Trophoblast cell (in vitro differentiated cells and primary cell): Measurements from ENCODE around the gene SYNJ2.
A peak's percentile ranks its signal among the peaks of the same experiment; 100 is the strongest.
"Not testable (repeated sequence)": the region's sequence is repeated elsewhere in the genome, so short reads cannot be mapped to it uniquely, and the experiment has no call there.

ENCODE experiments used
- DNase-seq, 2 donors: peaks; one replicate each; pipeline ENCODE4 v3.0.0-alpha.2; 2016
- H2AFZ ChIP-seq: 2 replicates; pipeline ENCODE4 v1.6.1; 2013; ENCODE audit warnings: low read length, moderate library complexity, mild to moderate bottlenecking; ENCODE audit not compliant: insufficient read depth, poor library complexity
- H2AK5ac ChIP-seq: 2 replicates; pipeline ENCODE4 v1.6.1; 2013; ENCODE audit warnings: mild to moderate bottlenecking, low read length
- H2BK120ac ChIP-seq: 2 replicates; pipeline ENCODE4 v1.6.1; 2013; ENCODE audit warnings: low read length, mild to moderate bottlenecking, moderate library complexity; ENCODE audit not compliant: insufficient read depth, poor library complexity
- H2BK12ac ChIP-seq: 2 replicates; pipeline ENCODE4 v1.6.1; 2013; ENCODE audit warnings: mild to moderate bottlenecking, low read length, moderate library complexity
- H2BK5ac ChIP-seq: 2 replicates; pipeline ENCODE4 v1.6.1; 2013; ENCODE audit warnings: low read length, low read depth, moderate library complexity, mild to moderate bottlenecking; ENCODE audit not compliant: poor library complexity
- H3K14ac ChIP-seq: 2 replicates; pipeline ENCODE4 v1.6.1; 2013; ENCODE audit warnings: mild to moderate bottlenecking, low read length
- H3K18ac ChIP-seq: 2 replicates; pipeline ENCODE4 v1.6.1; 2013; ENCODE audit warnings: mild to moderate bottlenecking, low read length
- H3K23ac ChIP-seq: 2 replicates; pipeline ENCODE4 v1.6.1; 2013; ENCODE audit warnings: low read length
- H3K27ac ChIP-seq: 2 replicates; pipeline ENCODE4 v1.5.1; 2013; ENCODE audit warnings: low read depth, mild to moderate bottlenecking, inconsistent platforms, low read length, moderate library complexity
- H3K27me3 ChIP-seq: 2 replicates; pipeline ENCODE4 v1.6.1; 2013; ENCODE audit warnings: inconsistent platforms, mild to moderate bottlenecking, low read length, moderate library complexity; ENCODE audit not compliant: insufficient read depth
- H3K36me3 ChIP-seq, 2 experiments: 1 replicate in 1 of 2; 2 replicates in 1 of 2; pipeline ENCODE4 v1.6.1; 2013; ENCODE audit warnings: low read length in 2 of 2, mild to moderate bottlenecking in 2 of 2, moderate library complexity in 1 of 2; ENCODE audit not compliant: insufficient read depth in 2 of 2, control insufficient read depth in 1 of 2
- H3K4ac ChIP-seq: 2 replicates; pipeline ENCODE4 v1.6.1; 2013; ENCODE audit warnings: low read depth, mild to moderate bottlenecking, low read length, moderate library complexity
- H3K4me1 ChIP-seq, 2 experiments: 1 replicate in 1 of 2; 2 replicates in 1 of 2; pipeline ENCODE4 v1.6.1; 2013; ENCODE audit warnings: low read length in 2 of 2, mild to moderate bottlenecking in 2 of 2, moderate library complexity in 1 of 2; ENCODE audit not compliant: insufficient read depth in 2 of 2, control insufficient read depth in 1 of 2
- H3K4me2 ChIP-seq: 2 replicates; pipeline ENCODE4 v1.6.1; 2013; ENCODE audit warnings: inconsistent platforms, mild to moderate bottlenecking, low read length, moderate library complexity
- H3K4me3 ChIP-seq: 2 replicates; pipeline ENCODE4 v1.5.1; 2013; ENCODE audit warnings: mild to moderate bottlenecking, low read depth, low read length, inconsistent platforms
- H3K79me1 ChIP-seq: one replicate; pipeline ENCODE4 v1.6.1; 2013; ENCODE audit warnings: low read length
- H3K79me2 ChIP-seq: 2 replicates; pipeline ENCODE4 v1.6.1; 2013; ENCODE audit warnings: low read length, mild to moderate bottlenecking; ENCODE audit not compliant: control insufficient read depth, insufficient read depth, poor library complexity
- H3K9ac ChIP-seq: 2 replicates; pipeline ENCODE4 v1.6.1; 2013; ENCODE audit warnings: mild to moderate bottlenecking, low read length
- H3K9me3 ChIP-seq: 2 replicates; pipeline ENCODE4 v1.6.1; 2013; ENCODE audit warnings: low read depth, mild to moderate bottlenecking, control low read depth, inconsistent platforms, low read length; ENCODE audit not compliant: insufficient read depth
- H4K12ac ChIP-seq: 2 replicates; pipeline ENCODE4 v1.6.1; 2013; ENCODE audit warnings: low read depth, mild to moderate bottlenecking, low read length, moderate library complexity
- H4K8ac ChIP-seq: 2 replicates; pipeline ENCODE4 v1.6.1; 2013; ENCODE audit warnings: low read depth, mild to moderate bottlenecking, low read length, moderate library complexity
- H4K91ac ChIP-seq: one replicate; pipeline ENCODE4 v1.6.1; 2013; ENCODE audit warnings: low read depth, mild to moderate bottlenecking, low read length, moderate library complexity
- WGBS: extraction: QIAGEN DNeasy Blood & Tissue Kit; methylation state at CpG from one replicate; pipeline ENCODE4 v1.1.7; 2013; ENCODE audit warnings: missing lambda C conversion rate; ENCODE audit not compliant: insufficient read length, insufficient coverage; ENCODE audit errors: extremely low coverage; 5-methylcytosine and 5-hydroxymethylcytosine counted together

Gene SYNJ2

DNA sequence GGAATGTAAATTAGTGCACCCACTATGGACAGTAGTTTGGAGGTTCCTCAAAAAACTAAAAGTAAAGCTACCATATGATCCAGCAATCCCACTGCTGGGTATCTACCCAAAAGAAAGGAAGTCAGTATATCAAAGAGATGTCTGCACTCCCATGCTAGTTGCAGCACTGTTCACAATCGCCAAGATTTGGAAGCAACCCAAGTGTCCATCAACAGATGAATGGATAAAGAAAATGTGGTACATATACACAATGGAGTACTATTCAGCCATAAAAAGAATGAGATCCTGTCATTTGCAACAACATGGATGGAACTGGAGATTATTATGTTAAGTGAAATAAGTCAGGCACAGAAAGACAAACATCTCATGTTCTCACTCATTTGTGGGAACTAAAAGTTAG lies 30.8 kb upstream of the SYNJ2 start:
- H4K91ac ChIP-seq, H3K4me3 ChIP-seq, H4K8ac ChIP-seq, H3K36me3 ChIP-seq, H3K9me3 ChIP-seq, H4K12ac ChIP-seq, H3K27me3 ChIP-seq, H2AK5ac ChIP-seq, H2AFZ ChIP-seq, H2BK5ac ChIP-seq, H3K4me2 ChIP-seq, H3K14ac ChIP-seq, H2BK120ac ChIP-seq, H3K23ac ChIP-seq, H3K9ac ChIP-seq, DNase-seq, H3K79me1 ChIP-seq, H3K4ac ChIP-seq, H3K18ac ChIP-seq, H2BK12ac ChIP-seq, H3K79me2 ChIP-seq, H3K4me1 ChIP-seq, H3K27ac ChIP-seq: not testable (repeated sequence)
- no CpG with 5 or more reads among the region's 1 CpG for WGBS

DNA sequence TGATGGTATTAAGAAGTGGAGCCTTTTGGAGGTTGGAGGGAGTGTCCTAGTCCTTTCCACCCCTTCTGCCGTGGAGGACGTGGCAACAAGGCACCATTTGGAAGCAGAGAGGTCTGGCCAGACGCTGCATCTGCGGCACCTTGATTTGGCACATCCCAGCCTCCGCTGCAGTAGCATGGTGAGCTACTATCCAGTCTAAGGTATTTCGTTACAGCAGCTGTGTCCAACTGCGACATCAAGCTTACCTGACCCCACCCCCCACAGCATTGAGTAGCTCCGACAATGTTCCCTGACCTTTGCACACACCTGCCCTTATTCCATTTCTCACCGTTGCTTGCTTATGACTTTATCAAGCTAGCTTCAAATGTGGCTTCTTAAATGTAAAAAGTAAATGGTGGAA lies 29.8 kb upstream of the SYNJ2 start:
- H3K79me2 ChIP-seq = no peaks in the 10 kb centered on the region
- no peak overlapping the region for H3K14ac ChIP-seq
- no peak overlapping the region for H2BK12ac ChIP-seq
- WGBS = no CpG with 5 or more reads among the region's 9 CpGs
- H2BK120ac ChIP-seq = no peak overlapping the region
- no peak overlapping the region for H3K27ac ChIP-seq
- H3K4me1 ChIP-seq = no peaks in the 10 kb centered on the region
- H3K36me3 ChIP-seq = peaks cover 0 to 2% of the 10 kb centered on the region in 2 experiments
- no peaks in the 10 kb centered on the region for H3K27me3 ChIP-seq
- no peak overlapping the region for H2AFZ ChIP-seq
- H3K4me3 ChIP-seq = no peak overlapping the region
- no peak overlapping the region for H4K91ac ChIP-seq
- no peaks in the 10 kb centered on the region for H3K9me3 ChIP-seq
- H2AK5ac ChIP-seq = no peak overlapping the region
- no peak overlapping the region for H2BK5ac ChIP-seq
- H3K79me1 ChIP-seq = no peaks in the 10 kb centered on the region
- no peak overlapping the region for H4K12ac ChIP-seq
- H4K8ac ChIP-seq = no peak overlapping the region
- no peak overlapping the region for H3K18ac ChIP-seq
- no peak overlapping the region for H3K4ac ChIP-seq
- peak overlapping the region; percentile 25 for H3K23ac ChIP-seq
- DNase-seq = peak; percentile 2 to 36
- no peak overlapping the region for H3K9ac ChIP-seq
- no peak overlapping the region for H3K4me2 ChIP-seq

DNA sequence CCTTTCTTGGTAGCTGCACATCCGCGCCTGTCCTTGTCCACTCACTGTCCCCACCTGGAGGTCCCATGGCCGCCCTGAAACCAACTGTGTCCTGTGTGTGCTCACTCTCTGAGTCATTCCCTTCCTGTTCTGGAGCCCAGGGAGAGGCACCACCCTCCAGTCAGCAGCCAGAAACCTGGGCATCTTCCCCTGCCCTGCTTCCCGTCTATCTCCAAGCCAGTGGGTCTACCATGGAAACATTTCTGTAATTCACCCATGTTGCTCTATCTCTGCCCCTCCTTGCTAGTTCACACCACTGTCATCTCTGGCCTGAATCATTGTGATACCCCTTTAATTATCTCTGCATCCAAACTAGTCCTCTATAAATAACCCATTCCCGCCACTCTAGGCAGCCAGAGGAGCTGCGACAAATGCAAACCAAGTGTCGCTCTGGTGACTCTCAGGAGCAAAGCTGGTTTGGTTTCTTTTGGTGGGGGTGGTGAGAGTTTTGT lies 28.8 kb upstream of the SYNJ2 start:
- no peak overlapping the region for H4K8ac ChIP-seq
- H3K27ac ChIP-seq = no peak overlapping the region
- no peak overlapping the region for H3K4me2 ChIP-seq
- no peak overlapping the region for H3K14ac ChIP-seq
- H3K23ac ChIP-seq = no peak overlapping the region
- WGBS = no CpG with 5 or more reads among the region's 7 CpGs
- DNase-seq = no peak
- no peak overlapping the region for H3K4ac ChIP-seq
- no peaks in the 10 kb centered on the region for H3K27me3 ChIP-seq
- no peak overlapping the region for H3K4me3 ChIP-seq
- no peak overlapping the region for H2BK120ac ChIP-seq
- no peak overlapping the region for H2BK12ac ChIP-seq
- no peak overlapping the region for H4K12ac ChIP-seq
- no peak overlapping the region for H2AK5ac ChIP-seq
- H2AFZ ChIP-seq = no peak overlapping the region
- H3K9ac ChIP-seq = no peak overlapping the region
- peaks cover 0 to under 1% of the 10 kb centered on the region in 2 experiments for H3K36me3 ChIP-seq
- no peaks in the 10 kb centered on the region for H3K4me1 ChIP-seq
- no peak overlapping the region for H2BK5ac ChIP-seq
- peaks cover 2% of the 10 kb centered on the region for H3K9me3 ChIP-seq
- H4K91ac ChIP-seq = no peak overlapping the region
- no peaks in the 10 kb centered on the region for H3K79me1 ChIP-seq
- H3K79me2 ChIP-seq = no peaks in the 10 kb centered on the region
- no peak overlapping the region for H3K18ac ChIP-seq

DNA sequence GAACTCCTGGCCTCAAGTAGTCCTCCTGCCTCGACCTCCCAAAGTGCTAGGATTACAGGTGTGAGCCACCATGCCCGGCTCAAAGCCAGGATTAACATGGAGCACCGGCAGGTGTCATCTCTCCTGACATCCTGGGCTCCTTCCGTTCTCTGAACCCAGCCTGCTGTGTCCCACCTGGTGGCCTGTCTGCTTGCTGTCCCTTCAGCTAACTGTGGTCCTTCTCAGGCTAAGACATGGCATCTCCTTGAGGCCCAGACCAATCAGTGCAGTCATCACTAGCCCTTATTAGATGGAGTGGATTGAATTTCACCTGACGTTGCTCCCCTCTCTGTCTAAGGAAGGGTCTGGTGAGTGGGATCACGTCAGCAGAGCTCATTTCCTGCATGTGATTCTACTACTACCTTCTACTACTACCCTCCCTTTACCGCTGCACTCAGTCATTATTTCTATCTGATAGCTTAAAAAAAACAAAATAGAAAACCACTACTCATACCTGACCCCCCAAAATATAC lies 28.0 kb upstream of the SYNJ2 start:
- Histone ChIP-seq H2BK5ac (no peak overlapping the region), H3K4me3 (no peak overlapping the region), H3K18ac (no peak overlapping the region), H2BK12ac (no peak overlapping the region), H3K4me1 (no peaks in the 10 kb centered on the region), H4K8ac (no peak overlapping the region), H3K79me1 (no peaks in the 10 kb centered on the region), H2AK5ac (no peak overlapping the region), H2AFZ (no peak overlapping the region), H3K27me3 (no peaks in the 10 kb centered on the region), H3K4ac (no peak overlapping the region), H3K27ac (no peak overlapping the region), H3K4me2 (no peak overlapping the region), H3K79me2 (no peaks in the 10 kb centered on the region), H3K9me3 (peaks cover 3% of the 10 kb centered on the region), H4K91ac (no peak overlapping the region), H3K9ac (no peak overlapping the region), H3K36me3 (no peaks in the 10 kb centered on the region), H3K14ac (no peak overlapping the region), H3K23ac (no peak overlapping the region), H2BK120ac (no peak overlapping the region), H4K12ac (no peak overlapping the region)
- DNase-seq = no peak
- no CpG with 5 or more reads among the region's 7 CpGs for WGBS
